K562 (cell line): Measurements from ENCODE around the gene PGP. TPM values are rescaled to one million over a fixed set of nuclear protein-coding genes. Genes with fewer than 3 reads are reported as not detected.

ENCODE experiments used
- CREB1 ChIP-seq, 2 experiments: sonication (generic) in 1 of 2; formaldehyde crosslinking in 1 of 2; IDR thresholded peaks; 2 replicates each; pipeline versions ENCODE4 v1.6.1 to v1.8.0; 2012 to 2022; ENCODE audit warnings: inconsistent platforms in 1 of 2, mild to moderate bottlenecking in 1 of 2, missing genetic modification reagents in 1 of 2, moderate library complexity in 1 of 2
- ERF ChIP-seq: fragments of 450-650 bp; formaldehyde crosslinking; IDR thresholded peaks from 2 replicates; pipeline ENCODE4 v1.4.0; 2020; ENCODE audit warnings: mild to moderate bottlenecking, mixed read lengths
- HMGN3 ChIP-seq: IDR thresholded peaks from 2 replicates; pipeline ENCODE4 v1.6.1; 2011; ENCODE audit warnings: borderline replicate concordance, low read depth, mild to moderate bottlenecking, mixed read lengths, low read length; ENCODE audit not compliant: insufficient read length; ENCODE audit errors: extremely low read depth
- NCOA6 ChIP-seq: fragments of 450-650 bp; IDR thresholded peaks from 2 replicates; pipeline ENCODE4 v1.6.1; 2017; ENCODE audit warnings: mild to moderate bottlenecking
- SOX6 ChIP-seq: fragments of 450-650 bp; IDR thresholded peaks from 2 replicates; pipeline ENCODE4 v1.6.1; 2014; ENCODE audit warnings: mild to moderate bottlenecking
- polyA plus RNA-seq, 8 experiments: library from polyadenylated mRNA; depleted of rRNA in 4 of 8; stranded (reverse) in 5 of 8; unstranded in 3 of 8; fragments of >200 nt; fragmentation: Nextera tagmentation in 2 of 8; fragmentation: Illumina TruSeq in 1 of 8; extraction: Ambion mirVana in 2 of 8; extraction: Trizol in 1 of 8; gene quantifications; 2 replicates each; pipeline versions ENCODE4 v1.2.1 to v1.2.3, GENCODE V29; 2011 to 2014; ENCODE audit warnings: inconsistent platforms in 1 of 8, missing spikeins in 1 of 8
- total RNA-seq, 7 experiments: library from RNA; depleted of rRNA in 6 of 7; stranded (reverse); fragments of >200 nt in 6 of 7; fragmentation: Illumina TruSeq in 2 of 7; extraction: Trizol in 2 of 7; gene quantifications; 2 replicates each; pipeline versions ENCODE4 v1.2.1 to v1.2.3, GENCODE V29; 2011 to 2021; ENCODE audit warnings: low replicate concordance in 1 of 7
- TF ChIP-seq, protein P1 (sequence below): fragments of 450-650 bp; IDR thresholded peaks from 2 replicates; pipeline ENCODE4 v1.6.1; 2016; ENCODE audit warnings: mild to moderate bottlenecking, moderate library complexity

PGP gene
- total and polyA plus RNA-seq, 9 of the 15 experiments (the other 6 are each of a cell fraction or from before 2014, with no cell fraction given) = 1.1 to 57.6 (median 19.6) TPM

DNA sequence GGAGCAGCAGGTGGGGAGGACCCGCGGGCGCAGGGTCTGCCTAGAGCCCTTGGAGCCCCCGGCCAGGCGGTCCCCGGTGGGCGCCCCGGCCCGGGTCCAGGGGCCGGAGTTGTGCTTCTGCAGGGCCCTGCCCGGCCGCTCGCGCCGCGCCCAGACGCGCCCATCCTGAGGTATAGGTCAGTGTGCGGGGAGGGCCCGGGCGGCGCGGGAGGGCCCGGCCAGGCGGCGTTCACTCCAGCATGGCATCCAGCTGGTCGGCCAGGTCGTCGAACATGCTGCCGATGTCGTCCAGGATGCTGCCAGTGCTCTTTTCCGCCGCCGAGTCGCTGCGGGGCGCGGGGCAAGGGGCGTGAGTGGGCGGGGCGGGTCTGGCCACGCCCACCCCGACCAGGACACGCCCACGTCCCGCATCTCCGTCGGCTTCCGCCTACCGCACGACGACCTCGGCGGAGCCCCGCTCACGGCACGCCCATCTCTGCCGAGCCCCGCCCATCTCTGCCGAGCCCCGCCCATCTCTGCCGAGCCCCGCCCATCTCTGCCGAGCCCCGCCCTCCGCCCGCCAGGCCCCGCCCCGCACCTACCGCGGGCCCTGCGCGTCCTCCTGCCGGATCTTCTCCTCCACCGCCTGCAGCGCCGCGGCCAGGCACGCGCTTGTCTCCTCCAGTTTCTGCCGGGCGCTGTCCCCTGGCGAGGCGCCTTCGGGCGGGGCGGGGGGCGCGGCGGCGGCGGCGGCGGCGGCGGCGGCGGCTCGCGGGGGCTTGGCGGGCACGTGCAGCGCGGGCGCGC, 36.1 kb downstream of the PGP start (continued):
- TF ChIP-seq, protein P1, sequence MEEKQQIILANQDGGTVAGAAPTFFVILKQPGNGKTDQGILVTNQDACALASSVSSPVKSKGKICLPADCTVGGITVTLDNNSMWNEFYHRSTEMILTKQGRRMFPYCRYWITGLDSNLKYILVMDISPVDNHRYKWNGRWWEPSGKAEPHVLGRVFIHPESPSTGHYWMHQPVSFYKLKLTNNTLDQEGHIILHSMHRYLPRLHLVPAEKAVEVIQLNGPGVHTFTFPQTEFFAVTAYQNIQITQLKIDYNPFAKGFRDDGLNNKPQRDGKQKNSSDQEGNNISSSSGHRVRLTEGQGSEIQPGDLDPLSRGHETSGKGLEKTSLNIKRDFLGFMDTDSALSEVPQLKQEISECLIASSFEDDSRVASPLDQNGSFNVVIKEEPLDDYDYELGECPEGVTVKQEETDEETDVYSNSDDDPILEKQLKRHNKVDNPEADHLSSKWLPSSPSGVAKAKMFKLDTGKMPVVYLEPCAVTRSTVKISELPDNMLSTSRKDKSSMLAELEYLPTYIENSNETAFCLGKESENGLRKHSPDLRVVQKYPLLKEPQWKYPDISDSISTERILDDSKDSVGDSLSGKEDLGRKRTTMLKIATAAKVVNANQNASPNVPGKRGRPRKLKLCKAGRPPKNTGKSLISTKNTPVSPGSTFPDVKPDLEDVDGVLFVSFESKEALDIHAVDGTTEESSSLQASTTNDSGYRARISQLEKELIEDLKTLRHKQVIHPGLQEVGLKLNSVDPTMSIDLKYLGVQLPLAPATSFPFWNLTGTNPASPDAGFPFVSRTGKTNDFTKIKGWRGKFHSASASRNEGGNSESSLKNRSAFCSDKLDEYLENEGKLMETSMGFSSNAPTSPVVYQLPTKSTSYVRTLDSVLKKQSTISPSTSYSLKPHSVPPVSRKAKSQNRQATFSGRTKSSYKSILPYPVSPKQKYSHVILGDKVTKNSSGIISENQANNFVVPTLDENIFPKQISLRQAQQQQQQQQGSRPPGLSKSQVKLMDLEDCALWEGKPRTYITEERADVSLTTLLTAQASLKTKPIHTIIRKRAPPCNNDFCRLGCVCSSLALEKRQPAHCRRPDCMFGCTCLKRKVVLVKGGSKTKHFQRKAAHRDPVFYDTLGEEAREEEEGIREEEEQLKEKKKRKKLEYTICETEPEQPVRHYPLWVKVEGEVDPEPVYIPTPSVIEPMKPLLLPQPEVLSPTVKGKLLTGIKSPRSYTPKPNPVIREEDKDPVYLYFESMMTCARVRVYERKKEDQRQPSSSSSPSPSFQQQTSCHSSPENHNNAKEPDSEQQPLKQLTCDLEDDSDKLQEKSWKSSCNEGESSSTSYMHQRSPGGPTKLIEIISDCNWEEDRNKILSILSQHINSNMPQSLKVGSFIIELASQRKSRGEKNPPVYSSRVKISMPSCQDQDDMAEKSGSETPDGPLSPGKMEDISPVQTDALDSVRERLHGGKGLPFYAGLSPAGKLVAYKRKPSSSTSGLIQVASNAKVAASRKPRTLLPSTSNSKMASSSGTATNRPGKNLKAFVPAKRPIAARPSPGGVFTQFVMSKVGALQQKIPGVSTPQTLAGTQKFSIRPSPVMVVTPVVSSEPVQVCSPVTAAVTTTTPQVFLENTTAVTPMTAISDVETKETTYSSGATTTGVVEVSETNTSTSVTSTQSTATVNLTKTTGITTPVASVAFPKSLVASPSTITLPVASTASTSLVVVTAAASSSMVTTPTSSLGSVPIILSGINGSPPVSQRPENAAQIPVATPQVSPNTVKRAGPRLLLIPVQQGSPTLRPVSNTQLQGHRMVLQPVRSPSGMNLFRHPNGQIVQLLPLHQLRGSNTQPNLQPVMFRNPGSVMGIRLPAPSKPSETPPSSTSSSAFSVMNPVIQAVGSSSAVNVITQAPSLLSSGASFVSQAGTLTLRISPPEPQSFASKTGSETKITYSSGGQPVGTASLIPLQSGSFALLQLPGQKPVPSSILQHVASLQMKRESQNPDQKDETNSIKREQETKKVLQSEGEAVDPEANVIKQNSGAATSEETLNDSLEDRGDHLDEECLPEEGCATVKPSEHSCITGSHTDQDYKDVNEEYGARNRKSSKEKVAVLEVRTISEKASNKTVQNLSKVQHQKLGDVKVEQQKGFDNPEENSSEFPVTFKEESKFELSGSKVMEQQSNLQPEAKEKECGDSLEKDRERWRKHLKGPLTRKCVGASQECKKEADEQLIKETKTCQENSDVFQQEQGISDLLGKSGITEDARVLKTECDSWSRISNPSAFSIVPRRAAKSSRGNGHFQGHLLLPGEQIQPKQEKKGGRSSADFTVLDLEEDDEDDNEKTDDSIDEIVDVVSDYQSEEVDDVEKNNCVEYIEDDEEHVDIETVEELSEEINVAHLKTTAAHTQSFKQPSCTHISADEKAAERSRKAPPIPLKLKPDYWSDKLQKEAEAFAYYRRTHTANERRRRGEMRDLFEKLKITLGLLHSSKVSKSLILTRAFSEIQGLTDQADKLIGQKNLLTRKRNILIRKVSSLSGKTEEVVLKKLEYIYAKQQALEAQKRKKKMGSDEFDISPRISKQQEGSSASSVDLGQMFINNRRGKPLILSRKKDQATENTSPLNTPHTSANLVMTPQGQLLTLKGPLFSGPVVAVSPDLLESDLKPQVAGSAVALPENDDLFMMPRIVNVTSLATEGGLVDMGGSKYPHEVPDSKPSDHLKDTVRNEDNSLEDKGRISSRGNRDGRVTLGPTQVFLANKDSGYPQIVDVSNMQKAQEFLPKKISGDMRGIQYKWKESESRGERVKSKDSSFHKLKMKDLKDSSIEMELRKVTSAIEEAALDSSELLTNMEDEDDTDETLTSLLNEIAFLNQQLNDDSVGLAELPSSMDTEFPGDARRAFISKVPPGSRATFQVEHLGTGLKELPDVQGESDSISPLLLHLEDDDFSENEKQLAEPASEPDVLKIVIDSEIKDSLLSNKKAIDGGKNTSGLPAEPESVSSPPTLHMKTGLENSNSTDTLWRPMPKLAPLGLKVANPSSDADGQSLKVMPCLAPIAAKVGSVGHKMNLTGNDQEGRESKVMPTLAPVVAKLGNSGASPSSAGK = peak; percentile 91
- TF ChIP-seq HMGN3 (peak; percentile 63), SOX6 (no peak), CREB1 (IDR thresholded peaks at IDR 0.05) (peak; percentile 56; the same call in 1 of the 2 replicates), CREB1 (CRISPR knock-in tag; IDR thresholded peaks at IDR 0.05) (no peak), ERF (CRISPR knock-in tag) (0 out of 2 replicates have a peak, but pooled peaks have one; percentile 64), NCOA6 (no peak)
